PC-3 (cell line): ENCODE results near the gene UBR3.

Experiments used
- CTCF ChIP-seq: fragments of 300-600 bp; sonication (generic); conservative IDR thresholded peaks from 2 replicates; pipeline ENCODE4 v1.5.1; 2017; ENCODE audit warnings: antibody characterized with exemption, low read depth, mild to moderate bottlenecking, low read length
- EZH2 ChIP-seq: fragments of 300-600 bp; sonication (generic); IDR thresholded peaks from one replicate; pipeline ENCODE4 v1.6.1; 2017; ENCODE audit warnings: antibody characterized with exemption, mild to moderate bottlenecking, low read length; ENCODE audit not compliant: unreplicated experiment

DNA sequence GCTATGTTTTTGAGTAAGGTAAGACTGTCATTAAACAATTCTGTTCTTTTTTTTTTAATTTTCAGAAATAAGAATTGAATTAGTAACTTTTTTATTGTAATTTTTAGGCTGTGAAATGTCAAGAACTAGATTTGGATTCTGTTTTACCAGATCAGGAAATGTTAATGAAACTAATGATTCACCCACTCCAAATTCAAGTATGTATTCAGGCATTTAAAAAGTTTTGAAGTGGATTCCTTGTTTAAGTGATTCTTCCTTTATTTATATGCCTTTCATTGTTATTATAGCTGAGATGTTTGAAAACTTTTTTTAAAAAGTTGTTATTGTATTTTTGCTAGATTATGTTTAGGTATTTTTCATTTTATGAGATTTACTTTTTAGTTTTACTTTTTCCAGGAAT lies 96.7 kb downstream of the UBR3 start:
- TF ChIP-seq CTCF (no peak), EZH2 (no peak)
